BJ (cell line): Measurements from ENCODE around the gene SHISA4. TPM values are rescaled to one million over a fixed set of nuclear protein-coding genes. Genes with fewer than 3 reads are reported as not detected.

Experiments
- CTCF ChIA-PET: fragments of 350-600 bp; formaldehyde crosslinking; extraction: SDS; loops from one replicate; lab custom pipeline; 2021; ENCODE audit warnings: antibody characterized with exemption, inconsistent platforms; lab: Yijun Ruan, JAX
- POLR2A ChIA-PET: fragments of 300-600 bp; sonication (Branson Sonifier 250); formaldehyde crosslinking; extraction: SDS; loops from one replicate; lab custom pipeline; 2021; ENCODE audit warnings: antibody characterized with exemption; lab: Charles Lee
- DNase-seq: peaks from one replicate; pipeline ENCODE4 v3.0.0-alpha.2; 2011; ENCODE audit warnings: low read depth
- H3K27me3 ChIP-seq: 2 replicates; pipeline ENCODE4 v1.6.0; 2011; ENCODE audit warnings: low read length; ENCODE audit not compliant: control insufficient read depth, insufficient read depth
- H3K36me3 ChIP-seq: 2 replicates; pipeline ENCODE4 v1.5.1; 2011; ENCODE audit warnings: low read length; ENCODE audit not compliant: control insufficient read depth, insufficient read depth
- H3K4me3 ChIP-seq: 2 replicates; pipeline ENCODE4 v1.5.1; 2011; ENCODE audit warnings: low read depth, mild to moderate bottlenecking, control low read depth, low read length
- CTCF ChIP-seq: IDR thresholded peaks from 2 replicates; pipeline ENCODE4 v1.5.1; 2011; ENCODE audit warnings: low read depth, mild to moderate bottlenecking, control low read depth, inconsistent platforms, low read length, moderate library complexity; ENCODE audit not compliant: insufficient read depth
- polyA plus RNA-seq: library from polyadenylated mRNA; depleted of rRNA; stranded (reverse); fragments of >200 nt; gene quantifications from 2 replicates; pipeline ENCODE4 v1.2.3, GENCODE V29; 2011

SHISA4 gene
- polyA plus RNA-seq, 1 experiment, result 72.6 TPM

GRCh38 chr1:201861448-201861847 is 27.2 kb upstream of the SHISA4 start:
- no peak overlapping the region for H3K4me3 ChIP-seq
- ChIA-PET POLR2A (no interaction called here), CTCF (interaction anchor here (1.2 to 2.1 kb wide), 2 partner anchors 32 to 34 kb away, joined by 3 to 6 read pairs; partner anchors contain the start of gene IPO9)
- peaks cover 11% of the 10 kb centered on the region for H3K36me3 ChIP-seq
- no peaks in the 10 kb centered on the region for H3K27me3 ChIP-seq
- TF ChIP-seq CTCF, result no peak
- DNase-seq, result no peak

GRCh38 chr1:201870397-201870796 is 18.3 kb upstream of the SHISA4 start:
- ChIA-PET CTCF (interaction anchor here (1.5 kb wide), 1 partner anchor 10 kb away, joined by 3 read pairs; no protein-coding TSS in a partner anchor), POLR2A (no interaction called here)
- TF ChIP-seq CTCF, result no peak
- Histone ChIP-seq H3K4me3 (no peak overlapping the region), H3K27me3 (no peaks in the 10 kb centered on the region), H3K36me3 (peaks cover 25% of the 10 kb centered on the region)
- DNase-seq, result no peak

- TF ChIP-seq CTCF, result no peak
- Histone ChIP-seq H3K4me3 (no peak overlapping the region), H3K27me3 (no peaks in the 10 kb centered on the region), H3K36me3 (peaks cover 19% of the 10 kb centered on the region)
- CTCF ChIA-PET, result interaction anchor here (0.8 to 3.8 kb wide), 6 partner anchors 8 to 344 kb away, joined by 3 to 21 read pairs (median 5); no protein-coding TSS in a partner anchor
- DNase-seq, result no peak
- POLR2A ChIA-PET, result no interaction called here
These were observed 14.0 kb upstream of the SHISA4 start for GRCh38 chr1:201874672-201875071.

- Histone ChIP-seq H3K4me3 (no peak overlapping the region), H3K27me3 (no peaks in the 10 kb centered on the region), H3K36me3 (peaks cover 14% of the 10 kb centered on the region)
- TF ChIP-seq CTCF, result peak; percentile 55
- no peak for DNase-seq
- POLR2A ChIA-PET, result no interaction called here
- CTCF ChIA-PET, result interaction anchor here (0.7 to 3.8 kb wide), 8 partner anchors 8 to 123 kb away, joined by 3 to 21 read pairs (median 4); partner anchors contain the start of gene SHISA4
These were observed 12.4 kb upstream of the SHISA4 start for GRCh38 chr1:201876148-201876818.

GRCh38 chr1:201877877-201878401 is 10.8 kb upstream of the SHISA4 start:
- ChIA-PET POLR2A (interaction anchor here (0.6 to 0.9 kb wide), 2 partner anchors 104 to 138 kb away, joined by 3 read pairs; partner anchors contain the start of gene RNPEP), CTCF (interaction anchor here (0.6 to 5.0 kb wide), 16 partner anchors 9 to 355 kb away, joined by 3 to 48 read pairs (median 4); partner anchors contain the start of genes RNPEP and SHISA4)
- DNase-seq, result no peak
- no peaks in the 10 kb centered on the region for H3K27me3 ChIP-seq
- H3K36me3 ChIP-seq, result peaks cover 12% of the 10 kb centered on the region
- TF ChIP-seq CTCF, result peak; percentile 71
- H3K4me3 ChIP-seq, result no peak overlapping the region
